HEK293T (cell line): Measurements from ENCODE around the gene CXCL16.

Source experiments
- CTCF ChIA-PET: fragments of 350-600 bp; formaldehyde crosslinking; extraction: SDS; loops from one replicate; lab custom pipeline; 2021; ENCODE audit warnings: antibody characterized with exemption, inconsistent platforms; lab: Yijun Ruan, JAX
- POLR2A ChIA-PET: fragments of 350-600 bp; formaldehyde crosslinking; extraction: SDS; loops from one replicate; lab custom pipeline; 2020; ENCODE audit warnings: antibody characterized with exemption, inconsistent platforms; lab: Yijun Ruan, JAX
- DNase-seq: peaks from one replicate; pipeline ENCODE4 v3.0.0; 2012; ENCODE audit warnings: mixed read lengths; ENCODE audit errors: extremely low spot score
- BHLHE40 ChIP-seq: fragments of 450-650 bp; IDR thresholded peaks from 2 replicates; pipeline ENCODE4 v1.6.1; 2016; ENCODE audit warnings: mild to moderate bottlenecking, moderate library complexity, borderline replicate concordance
- CTBP1 ChIP-seq: fragments of 450-650 bp; IDR thresholded peaks from 2 replicates; pipeline ENCODE4 v1.6.1; 2016; ENCODE audit warnings: borderline replicate concordance
- FOXK2 ChIP-seq: fragments of 450-650 bp; IDR thresholded peaks from 2 replicates; pipeline ENCODE4 v1.6.1; 2016; ENCODE audit warnings: mild to moderate bottlenecking
- FOXM1 ChIP-seq: fragments of 450-650 bp; IDR thresholded peaks from 2 replicates; pipeline ENCODE4 v1.6.1; 2017; ENCODE audit warnings: mild to moderate bottlenecking, borderline replicate concordance
- HDGF ChIP-seq: fragments of 450-650 bp; IDR thresholded peaks from 2 replicates; pipeline ENCODE4 v1.6.1; 2017; ENCODE audit warnings: antibody characterized with exemption, borderline replicate concordance
- L3MBTL2 ChIP-seq: fragments of 450-650 bp; conservative IDR thresholded peaks from 2 replicates; pipeline ENCODE4 v1.6.1; 2016; ENCODE audit warnings: mild to moderate bottlenecking
- SP1 ChIP-seq: fragments of 450-650 bp; IDR thresholded peaks from 2 replicates; pipeline ENCODE4 v1.6.1; 2017
- ZNF384 ChIP-seq: fragments of 450-650 bp; IDR thresholded peaks from 2 replicates; pipeline ENCODE4 v1.6.1; 2016
- TF ChIP-seq, protein P1 (sequence below): fragments of 450-650 bp; IDR thresholded peaks from 2 replicates; pipeline ENCODE4 v1.6.1; 2016

The CXCL16 gene, protein sequence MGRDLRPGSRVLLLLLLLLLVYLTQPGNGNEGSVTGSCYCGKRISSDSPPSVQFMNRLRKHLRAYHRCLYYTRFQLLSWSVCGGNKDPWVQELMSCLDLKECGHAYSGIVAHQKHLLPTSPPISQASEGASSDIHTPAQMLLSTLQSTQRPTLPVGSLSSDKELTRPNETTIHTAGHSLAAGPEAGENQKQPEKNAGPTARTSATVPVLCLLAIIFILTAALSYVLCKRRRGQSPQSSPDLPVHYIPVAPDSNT

DNA sequence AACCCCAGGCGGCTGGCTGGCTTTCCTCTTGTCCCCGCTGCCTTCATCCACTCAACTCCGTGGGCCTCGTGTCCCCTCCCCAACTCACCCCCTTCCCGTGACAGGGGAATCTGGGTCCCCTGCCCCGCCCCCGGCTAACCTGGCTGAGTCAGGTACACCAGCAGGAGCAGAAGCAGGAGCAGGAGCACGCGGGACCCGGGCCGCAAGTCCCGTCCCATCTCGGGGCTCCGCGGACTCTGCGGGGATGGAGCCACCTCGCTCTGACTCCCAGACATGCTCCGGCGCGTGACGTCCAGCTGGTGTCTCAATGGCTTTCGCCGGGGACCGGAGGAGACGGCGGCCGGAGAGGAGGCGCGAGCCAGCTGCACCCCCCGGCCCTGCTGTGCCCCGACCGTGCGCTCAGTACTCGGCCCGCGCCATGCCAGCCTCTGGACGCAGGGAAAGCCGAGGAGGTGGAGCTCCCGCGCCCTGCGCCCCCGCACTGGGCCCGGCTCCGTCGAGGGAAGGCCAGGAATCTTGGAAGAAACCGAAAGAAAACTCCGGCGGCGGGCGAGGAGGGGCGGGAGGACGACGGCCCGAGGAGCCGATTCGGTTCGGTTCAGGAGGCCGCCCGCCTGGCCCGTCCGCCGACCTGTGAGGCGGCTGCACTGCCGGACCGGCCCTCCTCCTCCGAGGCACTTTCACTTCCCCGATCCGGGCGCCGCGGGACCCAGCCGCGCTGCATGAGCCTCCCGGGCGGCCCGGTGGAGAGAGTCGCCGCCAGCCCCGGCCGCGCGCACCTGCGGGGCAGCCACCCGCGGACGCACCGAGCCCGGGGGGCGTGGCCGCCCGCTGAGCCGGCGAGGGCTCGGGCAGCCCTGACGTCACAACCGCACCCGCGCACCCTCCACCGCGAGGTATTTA, at the start of gene CXCL16, which contains the start of gene ZMYND15:
TSS of gene CXCL16 (minus strand) at position 807 of the 903 bp plus-strand sequence. CDS start at position 218, 589 bp downstream.
TSS of gene ZMYND15 (plus strand) at position 712 of the 903 bp plus-strand sequence. CDS start 716 bp downstream, outside the sequence.
- ChIA-PET CTCF (no interaction called here), POLR2A (interaction anchor here (0.6 to 1.7 kb wide), 3 partner anchors 8 to 51 kb away, joined by 3 to 6 read pairs (median 3); partner anchors contain the start of genes MED11 and VMO1)
- TF ChIP-seq, protein P1, sequence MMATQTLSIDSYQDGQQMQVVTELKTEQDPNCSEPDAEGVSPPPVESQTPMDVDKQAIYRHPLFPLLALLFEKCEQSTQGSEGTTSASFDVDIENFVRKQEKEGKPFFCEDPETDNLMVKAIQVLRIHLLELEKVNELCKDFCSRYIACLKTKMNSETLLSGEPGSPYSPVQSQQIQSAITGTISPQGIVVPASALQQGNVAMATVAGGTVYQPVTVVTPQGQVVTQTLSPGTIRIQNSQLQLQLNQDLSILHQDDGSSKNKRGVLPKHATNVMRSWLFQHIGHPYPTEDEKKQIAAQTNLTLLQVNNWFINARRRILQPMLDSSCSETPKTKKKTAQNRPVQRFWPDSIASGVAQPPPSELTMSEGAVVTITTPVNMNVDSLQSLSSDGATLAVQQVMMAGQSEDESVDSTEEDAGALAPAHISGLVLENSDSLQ = no peak
- peak; percentile 79 for TF ChIP-seq L3MBTL2
- DNase-seq = peak; percentile 54

DNA sequence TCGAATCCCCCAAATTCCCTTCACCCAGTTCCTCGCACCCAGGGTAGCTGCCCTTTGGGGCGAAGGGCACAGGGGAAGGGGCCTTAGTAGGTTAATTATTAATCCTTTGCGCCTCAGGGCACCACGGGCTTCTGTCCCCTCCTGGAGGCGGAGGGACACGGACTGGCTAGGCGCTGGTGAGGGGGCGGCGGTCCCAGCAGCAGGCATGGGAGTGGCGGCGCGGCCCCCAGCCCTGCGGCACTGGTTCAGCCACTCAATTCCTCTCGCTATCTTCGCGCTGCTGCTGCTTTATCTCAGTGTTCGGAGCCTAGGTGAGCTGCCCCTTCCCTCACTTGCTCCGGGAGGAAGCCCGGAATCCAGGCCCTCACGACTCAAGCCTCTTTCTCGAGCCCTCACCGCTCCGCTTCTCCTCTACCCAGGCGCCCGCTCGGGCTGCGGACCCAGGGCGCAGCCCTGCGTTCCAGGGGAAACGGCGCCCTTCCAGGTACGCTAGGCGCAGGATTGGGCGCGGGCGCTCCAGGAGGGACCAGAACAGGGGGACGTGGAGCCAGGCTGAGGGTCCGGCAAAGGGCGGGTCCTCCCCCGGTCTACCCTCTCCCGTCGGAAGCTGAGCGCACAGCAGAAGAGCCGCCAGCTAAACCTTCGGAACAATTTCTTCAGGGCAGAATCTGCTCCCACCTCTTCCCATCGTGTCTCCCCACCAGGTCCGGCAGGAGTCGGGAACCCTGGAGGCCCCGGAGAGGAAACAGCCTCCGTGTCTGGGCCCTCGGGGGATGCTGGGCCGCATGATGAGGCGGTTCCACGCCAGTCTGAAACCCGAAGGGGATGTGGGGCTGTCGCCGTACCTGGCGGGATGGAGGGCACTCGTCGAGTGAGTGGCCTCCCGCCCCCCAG, 49.3 kb upstream of the CXCL16 start, which contains the start of gene GLTPD2:
TSS of gene GLTPD2 (plus strand) at position 158 of the 894 bp plus-strand sequence. CDS start at position 206, 48 bp downstream.
- POLR2A ChIA-PET = interaction anchor here (0.8 to 2.9 kb wide), 19 partner anchors 7 to 92 kb away, joined by 3 to 20 read pairs (median 7); partner anchors contain the start of genes ARRB2, CXCL16, MED11 and MINK1
- TF ChIP-seq, protein P1 = no peak
- peak; percentile 58; the same call in 1 of the 2 replicates for TF ChIP-seq L3MBTL2
- no peak for DNase-seq
- CTCF ChIA-PET = interaction anchor here (0.6 to 1.7 kb wide), 4 partner anchors 9 to 59 kb away, joined by 3 to 8 read pairs (median 6); partner anchors contain the start of gene PLD2

DNA sequence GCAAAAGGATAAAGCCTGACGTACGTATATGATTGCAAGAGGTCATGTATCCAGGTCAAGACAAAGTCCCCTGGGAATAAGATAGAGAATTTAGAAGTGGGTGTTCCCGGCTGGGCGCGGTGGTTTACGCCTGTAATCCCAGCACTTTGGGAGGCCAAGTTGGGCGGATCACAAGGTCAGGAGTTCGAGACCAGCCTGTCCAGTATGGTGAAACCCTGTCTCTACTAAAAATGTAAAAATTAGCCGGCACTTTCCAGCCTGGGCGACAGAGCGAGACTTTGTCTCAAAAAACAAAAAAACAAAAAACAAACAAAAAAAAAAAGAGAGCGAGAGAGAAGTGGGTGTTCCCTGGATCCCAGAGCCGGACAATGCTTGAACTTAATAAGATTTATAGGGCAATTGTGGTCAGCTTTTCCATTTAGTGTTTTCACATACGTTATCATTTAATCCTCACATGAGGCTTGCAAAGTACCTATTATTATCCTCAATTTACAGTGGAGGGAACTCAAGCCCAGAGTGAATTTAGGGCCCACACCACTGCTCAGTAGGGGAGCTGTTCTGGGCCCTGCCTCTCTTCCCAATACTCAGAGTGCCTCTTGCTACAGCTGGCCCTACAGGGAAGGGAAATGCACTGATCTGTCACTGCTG, 48.6 kb upstream of the CXCL16 start:
- TF ChIP-seq, protein P1 = peak; percentile 11; the same call in 1 of the 2 replicates
- TF ChIP-seq ZNF384 = no peak
- CTCF ChIA-PET = interaction anchor here (1.0 kb wide), 1 partner anchor 14 kb away, joined by 4 read pairs; no protein-coding TSS in a partner anchor
- no peak for DNase-seq
- POLR2A ChIA-PET = interaction anchor here (0.6 to 2.9 kb wide), 3 partner anchors 8 to 45 kb away, joined by 3 to 19 read pairs (median 12); partner anchors contain the start of genes MINK1, PLD2 and PSMB6

DNA sequence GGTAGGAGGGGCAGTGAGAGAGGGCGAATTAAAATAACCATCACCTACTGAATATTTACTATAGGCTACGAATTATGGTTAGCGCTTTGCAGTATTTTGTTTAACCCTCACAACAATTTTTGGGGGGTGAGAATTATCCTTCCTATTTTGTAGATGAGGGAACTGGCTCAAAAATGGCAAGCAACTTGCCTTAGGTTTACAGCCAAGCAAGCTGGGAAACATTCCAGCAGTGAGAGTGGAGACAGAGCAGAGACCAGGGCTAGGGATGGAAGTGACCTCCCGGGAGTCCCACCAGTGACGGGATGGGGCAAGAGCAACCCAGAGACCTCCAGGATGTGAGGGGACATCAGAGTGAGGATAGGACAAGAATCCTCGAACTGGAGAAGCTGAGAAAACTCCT, 46.8 kb upstream of the CXCL16 start:
- no peak for DNase-seq
- CTCF ChIA-PET = interaction anchor here (0.6 kb wide), 1 partner anchor 191 kb away, joined by 3 read pairs; no protein-coding TSS in a partner anchor
- TF ChIP-seq CTBP1 (no peak), FOXM1 (no peak), BHLHE40 (no peak)
- POLR2A ChIA-PET = interaction anchor here (0.7 to 1.4 kb wide), 3 partner anchors 11 to 47 kb away, joined by 3 to 4 read pairs (median 3); partner anchors contain the start of genes CXCL16, PLD2 and ZMYND15

DNA sequence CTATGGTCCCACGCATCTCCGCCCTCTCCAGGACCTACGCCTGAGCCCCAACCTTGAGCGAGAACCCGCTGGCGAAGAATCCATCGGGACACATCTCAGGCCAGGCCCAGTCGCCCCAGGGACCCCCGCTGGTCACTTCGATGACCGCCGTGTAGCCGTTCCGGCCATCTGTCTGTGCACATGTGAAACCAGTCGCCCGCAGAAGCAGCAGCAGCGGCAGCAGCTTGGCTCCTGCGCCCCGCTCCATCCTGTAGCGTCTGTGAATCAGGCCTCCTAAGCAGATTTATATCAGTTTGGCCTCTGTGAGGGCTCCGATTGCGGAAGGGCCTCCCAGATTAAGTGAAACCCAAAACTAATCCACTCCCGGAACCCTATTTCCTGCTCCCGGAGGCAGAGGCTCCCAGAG, 46.4 kb upstream of the CXCL16 start, which contains the start of gene VMO1:
TSS of gene VMO1 (minus strand) at position 259 of the 406 bp plus-strand sequence. CDS start at position 247, 12 bp downstream.
- POLR2A ChIA-PET = interaction anchor here (0.7 to 1.4 kb wide), 3 partner anchors 10 to 47 kb away, joined by 3 to 4 read pairs (median 3); partner anchors contain the start of genes CXCL16, PLD2 and ZMYND15
- TF ChIP-seq FOXK2 (no peak), SP1 (no peak), L3MBTL2 (no peak), HDGF (no peak), FOXM1 (no peak)
- TF ChIP-seq, protein P1 = no peak
- DNase-seq = no peak
- CTCF ChIA-PET = interaction anchor here (0.6 kb wide), 1 partner anchor 191 kb away, joined by 3 read pairs; no protein-coding TSS in a partner anchor
